ENCODE measurements around the gene TST.

Gene TST

GRCh38 chr22:37019309-37020191 lies at the start of gene TST, which contains the start of gene MPST:
Gene TST, minus strand, starts transcription at chr22:37019447. Its CDS starts 715 bp downstream, at chr22:37018732.
Gene MPST, plus strand, starts transcription at chr22:37019742. Its CDS starts 95 bp downstream, at chr22:37019837.
- DNase-seq (ENCODE audit: low read depth in 2 of 2): no peak

GRCh38 chr22:37068859-37069258 lies 49.6 kb upstream of the TST start:
- DNase-seq (ENCODE audit: low read depth in 2 of 2): no peak

GRCh38 chr22:37067428-37067827 lies 48.2 kb upstream of the TST start:
- no peak for DNase-seq (ENCODE audit: low read depth in 2 of 2)

- no peak for DNase-seq (ENCODE audit: low read depth in 2 of 2)
These were observed 46.7 kb upstream of the TST start for GRCh38 chr22:37065961-37066360.

GRCh38 chr22:37065180-37065579 lies 45.9 kb upstream of the TST start:
- DNase-seq (ENCODE audit: low read depth in 2 of 2): no peak

GRCh38 chr22:37064553-37064952 lies 45.3 kb upstream of the TST start:
- no peak for DNase-seq (ENCODE audit: low read depth in 2 of 2)

- DNase-seq (ENCODE audit: low read depth in 2 of 2): no peak
These were observed 44.5 kb upstream of the TST start for GRCh38 chr22:37063431-37064420.

- no peak for DNase-seq (ENCODE audit: low read depth in 2 of 2)
These were observed 43.6 kb upstream of the TST start for GRCh38 chr22:37062702-37063381.

GRCh38 chr22:37062376-37062675 lies 43.1 kb upstream of the TST start:
- no peak for DNase-seq (ENCODE audit: low read depth in 2 of 2)

GRCh38 chr22:37061611-37062375 lies 42.5 kb upstream of the TST start:
- no peak for DNase-seq (ENCODE audit: low read depth in 2 of 2)

- no peak for DNase-seq (ENCODE audit: low read depth in 2 of 2)
These were observed 41.8 kb upstream of the TST start for GRCh38 chr22:37060801-37061610.

- DNase-seq (ENCODE audit: low read depth in 2 of 2): no peak
These were observed 40.7 kb upstream of the TST start for GRCh38 chr22:37059876-37060449.

- DNase-seq (ENCODE audit: low read depth in 2 of 2): no peak
These were observed 39.9 kb upstream of the TST start for GRCh38 chr22:37058917-37059701.

GRCh38 chr22:37057796-37058510 lies 38.7 kb upstream of the TST start:
- DNase-seq (ENCODE audit: low read depth in 2 of 2): no peak

GRCh38 chr22:37057226-37057625 lies 38.0 kb upstream of the TST start:
- no peak for DNase-seq (ENCODE audit: low read depth in 2 of 2)

- DNase-seq (ENCODE audit: low read depth in 2 of 2): no peak
These were observed 37.0 kb upstream of the TST start for GRCh38 chr22:37056246-37056645.

GRCh38 chr22:37054600-37055365 lies 35.5 kb upstream of the TST start:
- no peak for DNase-seq (ENCODE audit: low read depth in 2 of 2)

GRCh38 chr22:37054056-37054395 lies 34.8 kb upstream of the TST start:
- DNase-seq (ENCODE audit: low read depth in 2 of 2): no peak

Data from stimulated activated CD8-positive, alpha-beta memory T cell treated with anti-CD3 and anti-CD28 coated beads, Interleukin-7, amount 100 ng/mL, for 1 hour (primary cell).